ENCODE data around the gene RCAN3.

DNA sequence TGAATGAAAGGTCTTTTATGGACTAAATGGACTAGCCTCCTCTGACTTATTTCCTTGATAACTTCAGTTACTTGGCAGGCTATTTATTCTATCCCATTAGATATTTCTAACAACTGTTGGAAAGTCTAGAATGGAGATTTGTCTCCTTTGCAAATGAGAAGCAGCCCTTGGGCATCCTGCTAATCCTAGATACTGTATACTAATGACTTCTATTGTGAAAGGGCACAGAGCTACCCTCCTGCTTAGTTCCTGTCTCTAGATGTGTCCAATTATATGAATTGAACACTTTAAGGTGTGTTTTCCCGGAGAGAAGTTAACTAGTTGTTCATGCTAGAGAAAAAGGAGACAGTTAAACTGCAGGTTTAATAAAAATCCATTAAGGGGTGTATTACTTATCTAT is 43.0 kb downstream of the RCAN3 start:
- TF ChIP-seq RXRA (CRISPR knock-in tag; IDR thresholded peaks at IDR 0.05), result no peak
- no peak for TF ChIP-seq ZZZ3 (CRISPR knock-in tag; IDR thresholded peaks at IDR 0.05; ENCODE audit: borderline replicate concordance)
- TF ChIP-seq YY1 (IDR thresholded peaks at IDR 0.05; ENCODE audit: insufficient read depth, insufficient replicate concordance, low read depth, low read length), result no peak
- no peak for TF ChIP-seq HDAC2 (CRISPR knock-in tag; IDR thresholded peaks at IDR 0.05)
- no peak for TF ChIP-seq SMARCE1 (IDR thresholded peaks at IDR 0.05; ENCODE audit: borderline replicate concordance)
- TF ChIP-seq MEIS1 (CRISPR knock-in tag; IDR thresholded peaks at IDR 0.05; ENCODE audit: borderline replicate concordance), result no peak
- no peak for TF ChIP-seq SP2 (CRISPR knock-in tag; IDR thresholded peaks at IDR 0.05)
- no peak for TF ChIP-seq POLR2AphosphoS5 (IDR thresholded peaks at IDR 0.05; ENCODE audit: low read depth, low read length)

Measured in HepG2 (cell line).